Measurements from ENCODE around the gene OR1K1.

The OR1K1 gene

GRCh38 chr9:122810306-122810946 lies 10.5 kb downstream of the OR1K1 start:
- peak; percentile 80 for DNase-seq (ENCODE audit: low spot score)
- in situ Hi-C loops (cut with MboI; ENCODE audit: low pct_unique_long_range_greater_than_20kb, low sequenced_read_pairs, unreplicated experiment): loop anchor here (10.0 to 25.0 kb wide), 2 partner anchors 346 to 698 kb away; no protein-coding TSS in a partner anchor

GRCh38 chr9:122812736-122813135 lies 12.8 kb downstream of the OR1K1 start:
- no peak for TF ChIP-seq CTCF (IDR thresholded peaks at IDR 0.05; ENCODE audit: extremely low read depth, insufficient read depth, missing control alignments)
- in situ Hi-C loops (cut with MboI; ENCODE audit: low pct_unique_long_range_greater_than_20kb, low sequenced_read_pairs, unreplicated experiment): loop anchor here (10.0 to 25.0 kb wide), 2 partner anchors 348 to 700 kb away; no protein-coding TSS in a partner anchor
- DNase-seq (ENCODE audit: low spot score): no peak

More at GRCh38 chr9:122810306-122810946, 10.5 kb downstream of the OR1K1 start:
- peak; percentile 86 for TF ChIP-seq CTCF (IDR thresholded peaks at IDR 0.05; ENCODE audit: extremely low read depth, insufficient read depth, missing control alignments)

GRCh38 chr9:122814545-122814944 lies 14.6 kb downstream of the OR1K1 start:
- DNase-seq (ENCODE audit: low spot score): no peak
- in situ Hi-C loops (cut with MboI; ENCODE audit: low pct_unique_long_range_greater_than_20kb, low sequenced_read_pairs, unreplicated experiment): loop anchor here (10.0 to 25.0 kb wide), 2 partner anchors 350 to 702 kb away; no protein-coding TSS in a partner anchor
- no peak for TF ChIP-seq CTCF (IDR thresholded peaks at IDR 0.05; ENCODE audit: extremely low read depth, insufficient read depth, missing control alignments)

- TF ChIP-seq CTCF (IDR thresholded peaks at IDR 0.05; ENCODE audit: extremely low read depth, insufficient read depth, missing control alignments): no peak
- in situ Hi-C loops (cut with MboI; ENCODE audit: low pct_unique_long_range_greater_than_20kb, low sequenced_read_pairs, unreplicated experiment): loop anchor here (10.0 to 25.0 kb wide), 2 partner anchors 351 to 703 kb away; no protein-coding TSS in a partner anchor
- no peak for DNase-seq (ENCODE audit: low spot score)
Observed at GRCh38 chr9:122815544-122815943, 15.6 kb downstream of the OR1K1 start.

- no peak for DNase-seq (ENCODE audit: low spot score)
- no peak for TF ChIP-seq CTCF (IDR thresholded peaks at IDR 0.05; ENCODE audit: extremely low read depth, insufficient read depth, missing control alignments)
- in situ Hi-C loops (cut with MboI; ENCODE audit: low pct_unique_long_range_greater_than_20kb, low sequenced_read_pairs, unreplicated experiment): loop anchor here (10.0 to 25.0 kb wide), 2 partner anchors 352 to 704 kb away; no protein-coding TSS in a partner anchor
Observed at GRCh38 chr9:122816163-122816867, 16.4 kb downstream of the OR1K1 start.

- TF ChIP-seq CTCF (IDR thresholded peaks at IDR 0.05; ENCODE audit: extremely low read depth, insufficient read depth, missing control alignments): no peak
- in situ Hi-C loops (cut with MboI; ENCODE audit: low pct_unique_long_range_greater_than_20kb, low sequenced_read_pairs, unreplicated experiment): loop anchor here (10.0 to 25.0 kb wide), 2 partner anchors 355 to 707 kb away; no protein-coding TSS in a partner anchor
- DNase-seq (ENCODE audit: low spot score): no peak
Observed at GRCh38 chr9:122819326-122819725, 19.4 kb downstream of the OR1K1 start.

Measured in GM13977 (cell line).